NCI-H1436 (cell line): ENCODE measurements around the gene RAB31.

Experiments used
- DNase-seq: peaks from one replicate; lab custom pipeline; 2025; lab: John Stamatoyannopoulos, UW

Gene RAB31

GRCh38 chr18:9865764-9866490, 157.8 kb downstream of the RAB31 start:
- DNase-seq = no peak

- DNase-seq = no peak
Measured at GRCh38 chr18:9866627-9867026, 158.5 kb downstream of the RAB31 start.

- DNase-seq = no peak
Measured at GRCh38 chr18:9867071-9867594, 159.0 kb downstream of the RAB31 start.

GRCh38 chr18:9868857-9869714, 161.0 kb downstream of the RAB31 start:
- DNase-seq = no peak

- no peak for DNase-seq
Measured at GRCh38 chr18:9869715-9870430, 161.8 kb downstream of the RAB31 start.

GRCh38 chr18:9870431-9871008, 162.4 kb downstream of the RAB31 start:
- DNase-seq = no peak

GRCh38 chr18:9871244-9871746, 163.2 kb downstream of the RAB31 start:
- no peak for DNase-seq

GRCh38 chr18:9872823-9873222, 164.7 kb downstream of the RAB31 start:
- no peak for DNase-seq

GRCh38 chr18:9874728-9875127, 166.6 kb downstream of the RAB31 start:
- no peak for DNase-seq

GRCh38 chr18:9876212-9876866, 168.2 kb downstream of the RAB31 start:
- no peak for DNase-seq

- DNase-seq = no peak
Measured at GRCh38 chr18:9876867-9877654, 169.0 kb downstream of the RAB31 start.

- no peak for DNase-seq
Measured at GRCh38 chr18:9877655-9878014, 169.5 kb downstream of the RAB31 start.

GRCh38 chr18:9878095-9878494, 170.0 kb downstream of the RAB31 start:
- no peak for DNase-seq

- DNase-seq = no peak
Measured at GRCh38 chr18:9878783-9879242, 170.7 kb downstream of the RAB31 start.

- no peak for DNase-seq
Measured at GRCh38 chr18:9884090-9884489, 176.0 kb downstream of the RAB31 start.

- DNase-seq = no peak
Measured at GRCh38 chr18:9884532-9885140, 176.5 kb downstream of the RAB31 start.

- no peak for DNase-seq
Measured at GRCh38 chr18:9885170-9886004, 177.3 kb downstream of the RAB31 start, which contains the start of gene TXNDC2. TSS of gene TXNDC2 (plus strand) at chr18:9885973. CDS start at chr18:9886681, 708 bp downstream.

GRCh38 chr18:9886005-9886348, 177.9 kb downstream of the RAB31 start:
- DNase-seq = no peak

GRCh38 chr18:9887992-9888391, 179.9 kb downstream of the RAB31 start:
- DNase-seq = no peak
